ENCODE results near the gene SIGLEC12. TPM values are rescaled to one million over a fixed set of nuclear protein-coding genes. Genes with fewer than 3 reads are reported as not detected.

The SIGLEC12 gene
- total and polyA plus RNA-seq, 2 donors (not counting 1 experiment from before 2014, with no cell fraction given) = not detected

GRCh38 chr19:51548891-51549305, 47.3 kb upstream of the SIGLEC12 start:
- no peak for DNase-seq (ENCODE audit: low read depth in 2 of 2)
- no peak overlapping the region for H3K9ac ChIP-seq (ENCODE audit: insufficient read depth, low read length)

GRCh38 chr19:51548213-51548651, 46.6 kb upstream of the SIGLEC12 start:
- Histone ChIP-seq H3K9ac (ENCODE audit: insufficient read depth, low read length) (no peak overlapping the region), H3K36me3 (ENCODE audit: control insufficient read depth, insufficient read depth, low read length) (no peaks in the 10 kb centered on the region), H3K4me2 (ENCODE audit: extremely low read depth, insufficient read depth, low read length) (no peak overlapping the region), H3K4me1 (ENCODE audit: control insufficient read depth, extremely low read depth, insufficient read depth, low read length) (no peaks in the 10 kb centered on the region), H3K4me3 (replicated peaks in 1 of 4; ENCODE audit: control extremely low read depth in 1 of 4, insufficient read depth in 1 of 4, low read depth in 3 of 4, low read length in 4 of 4) (no peak overlapping the region), H3K27ac (ENCODE audit: insufficient read depth, low read length) (no peak overlapping the region), H3K9me3 (ENCODE audit: control insufficient read depth, insufficient read depth, low read depth, low read length) (no peaks in the 10 kb centered on the region), H4K20me1 (ENCODE audit: control insufficient read depth, extremely low read depth, insufficient read depth, low read length) (peaks cover 1% of the 10 kb centered on the region), H3K27me3 (ENCODE audit: control insufficient read depth, insufficient read depth, low read length) (no peaks in the 10 kb centered on the region), H3K79me2 (ENCODE audit: control insufficient read depth, insufficient read depth, low read length) (no peaks in the 10 kb centered on the region), H2AFZ (ENCODE audit: low read length) (no peak overlapping the region)
- TF ChIP-seq CTCF (conservative IDR thresholded peaks at IDR 0.05 in 1 of 2, IDR thresholded peaks at IDR 0.05 in 1 of 2; ENCODE audit: low read depth in 1 of 2, low read length in 2 of 2) = no peak
- TF ChIP-seq EZH2 (IDR thresholded peaks at IDR 0.05; ENCODE audit: low read length, missing control alignments) = no peak
- DNase-seq (ENCODE audit: low read depth in 2 of 2) = no peak

More at GRCh38 chr19:51548891-51549305, 47.3 kb upstream of the SIGLEC12 start:
- Histone ChIP-seq H3K36me3 (ENCODE audit: control insufficient read depth, insufficient read depth, low read length) (no peaks in the 10 kb centered on the region), H3K79me2 (ENCODE audit: control insufficient read depth, insufficient read depth, low read length) (no peaks in the 10 kb centered on the region), H3K27ac (ENCODE audit: insufficient read depth, low read length) (no peak overlapping the region), H2AFZ (ENCODE audit: low read length) (no peak overlapping the region), H4K20me1 (ENCODE audit: control insufficient read depth, extremely low read depth, insufficient read depth, low read length) (peaks cover 1% of the 10 kb centered on the region), H3K4me3 (replicated peaks in 1 of 4; ENCODE audit: control extremely low read depth in 1 of 4, insufficient read depth in 1 of 4, low read depth in 3 of 4, low read length in 4 of 4) (no peak overlapping the region), H3K9me3 (ENCODE audit: control insufficient read depth, insufficient read depth, low read depth, low read length) (no peaks in the 10 kb centered on the region), H3K27me3 (ENCODE audit: control insufficient read depth, insufficient read depth, low read length) (no peaks in the 10 kb centered on the region), H3K4me1 (ENCODE audit: control insufficient read depth, extremely low read depth, insufficient read depth, low read length) (no peaks in the 10 kb centered on the region), H3K4me2 (ENCODE audit: extremely low read depth, insufficient read depth, low read length) (no peak overlapping the region)
- TF ChIP-seq CTCF (conservative IDR thresholded peaks at IDR 0.05 in 1 of 2, IDR thresholded peaks at IDR 0.05 in 1 of 2; ENCODE audit: low read depth in 1 of 2, low read length in 2 of 2) (no peak), EZH2 (IDR thresholded peaks at IDR 0.05; ENCODE audit: low read length, missing control alignments) (no peak)

DNA sequence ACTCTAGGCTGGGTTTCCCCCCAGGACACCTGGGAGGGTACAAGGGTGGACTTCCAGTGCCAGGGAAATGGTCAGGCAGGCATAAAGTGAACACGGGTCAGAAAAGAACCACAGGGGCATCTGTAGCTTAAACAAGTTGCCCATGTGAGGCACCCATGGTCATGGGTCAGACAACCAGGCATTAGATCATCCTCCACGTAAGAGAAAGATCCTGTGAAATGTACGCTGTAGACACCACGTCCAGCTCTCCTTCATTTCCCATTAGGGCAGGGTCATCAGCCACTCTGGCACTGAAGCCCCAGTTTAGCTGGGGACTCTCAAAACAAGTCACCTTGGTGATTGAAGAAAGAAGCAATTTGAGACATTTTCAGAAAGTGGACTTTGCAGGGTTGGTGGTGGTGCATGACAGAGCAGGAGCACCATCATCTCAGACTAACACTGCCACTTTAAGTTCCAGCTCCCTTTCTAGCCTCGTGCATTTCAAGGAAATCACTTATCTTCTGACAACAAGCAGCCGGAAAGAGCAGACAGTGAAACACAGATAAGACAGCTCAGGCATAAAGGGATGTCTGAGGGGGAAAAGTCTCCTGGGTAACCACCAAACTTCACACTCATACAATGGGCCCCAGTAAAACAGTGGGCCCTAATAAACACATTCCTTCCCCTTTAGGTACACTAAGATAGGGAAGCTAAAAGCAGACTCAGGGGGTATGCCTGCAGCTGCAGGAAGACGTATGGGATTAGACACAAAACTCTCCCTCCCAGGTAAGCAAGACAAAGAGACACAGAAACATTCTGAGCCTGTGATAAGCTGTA, 46.0 kb upstream of the SIGLEC12 start:
- no peak overlapping the region for H3K4me3 ChIP-seq (replicated peaks in 1 of 4; ENCODE audit: control extremely low read depth in 1 of 4, insufficient read depth in 1 of 4, low read depth in 3 of 4, low read length in 4 of 4)
- H3K27ac ChIP-seq (ENCODE audit: insufficient read depth, low read length) = no peak overlapping the region
- peaks cover 1% of the 10 kb centered on the region for H4K20me1 ChIP-seq (ENCODE audit: control insufficient read depth, extremely low read depth, insufficient read depth, low read length)
- H3K9ac ChIP-seq (ENCODE audit: insufficient read depth, low read length) = no peak overlapping the region
- TF ChIP-seq EZH2 (IDR thresholded peaks at IDR 0.05; ENCODE audit: low read length, missing control alignments) = no peak
- TF ChIP-seq CTCF (conservative IDR thresholded peaks at IDR 0.05 in 1 of 2, IDR thresholded peaks at IDR 0.05 in 1 of 2; ENCODE audit: low read depth in 1 of 2, low read length in 2 of 2) = no peak
- no peak for DNase-seq (ENCODE audit: low read depth in 2 of 2)
- no peaks in the 10 kb centered on the region for H3K4me1 ChIP-seq (ENCODE audit: control insufficient read depth, extremely low read depth, insufficient read depth, low read length)
- no peaks in the 10 kb centered on the region for H3K9me3 ChIP-seq (ENCODE audit: control insufficient read depth, insufficient read depth, low read depth, low read length)
- H2AFZ ChIP-seq (ENCODE audit: low read length) = no peak overlapping the region
- H3K36me3 ChIP-seq (ENCODE audit: control insufficient read depth, insufficient read depth, low read length) = no peaks in the 10 kb centered on the region
- H3K79me2 ChIP-seq (ENCODE audit: control insufficient read depth, insufficient read depth, low read length) = no peaks in the 10 kb centered on the region
- no peak overlapping the region for H3K4me2 ChIP-seq (ENCODE audit: extremely low read depth, insufficient read depth, low read length)
- H3K27me3 ChIP-seq (ENCODE audit: control insufficient read depth, insufficient read depth, low read length) = no peaks in the 10 kb centered on the region

Data from fibroblast of lung (primary cell).